Panc1 (cell line): ENCODE data around the gene TOM1.

Experiments
- CTCF ChIP-seq: fragments of 450-650 bp; IDR thresholded peaks from 2 replicates; pipeline ENCODE4 v1.5.1; 2017; ENCODE audit warnings: mild to moderate bottlenecking
- POLR2AphosphoS5 ChIP-seq: IDR thresholded peaks from 2 replicates; pipeline ENCODE4 v1.6.1; 2012; ENCODE audit warnings: mild to moderate bottlenecking, low read depth, low read length, moderate library complexity

GRCh38 chr22:35394011-35394312 is 94.3 kb downstream of the TOM1 start:
- TF ChIP-seq CTCF (no peak), POLR2AphosphoS5 (no peak)
